ENCODE results near the gene PDGFB.
A peak's percentile ranks its signal among the peaks of the same experiment; 100 is the strongest.

Gene PDGFB

GRCh38 chr22:39244496-39245129 lies at the start of gene PDGFB:
Gene PDGFB, minus strand, starts transcription at chr22:39244982. Its CDS starts 1,019 bp downstream, at chr22:39243963.
- peak; percentile 66 for DNase-seq

DNA sequence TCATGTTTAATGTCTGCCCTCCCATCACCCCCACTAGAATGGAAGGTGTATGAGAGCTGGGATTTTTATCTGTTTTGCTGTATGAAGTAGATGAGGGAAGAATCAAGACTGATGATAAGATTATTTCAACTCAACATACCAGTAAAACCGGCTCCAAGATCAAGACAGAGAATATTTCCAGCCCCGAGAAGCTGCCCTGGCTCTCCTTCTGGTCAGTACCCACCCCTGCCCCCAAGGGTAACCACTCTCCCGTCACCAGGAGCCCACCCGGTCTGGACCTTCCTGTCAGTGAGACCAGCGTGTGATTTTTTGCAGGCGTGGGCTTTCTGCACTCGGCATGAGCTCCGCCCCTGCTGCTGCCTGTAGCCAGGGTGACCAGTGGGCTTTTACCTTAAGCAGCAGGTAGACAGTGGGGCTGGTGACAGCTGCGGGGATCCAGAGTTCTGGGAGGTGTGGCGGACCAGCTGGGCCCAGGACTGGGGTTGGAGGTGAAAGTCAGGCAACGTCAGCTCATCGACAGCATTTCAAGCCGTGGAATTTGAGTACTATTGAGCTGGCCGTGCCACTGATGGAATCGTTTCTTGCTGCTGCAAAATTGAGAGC lies 49.1 kb upstream of the PDGFB start:
- no peak for DNase-seq

DNA sequence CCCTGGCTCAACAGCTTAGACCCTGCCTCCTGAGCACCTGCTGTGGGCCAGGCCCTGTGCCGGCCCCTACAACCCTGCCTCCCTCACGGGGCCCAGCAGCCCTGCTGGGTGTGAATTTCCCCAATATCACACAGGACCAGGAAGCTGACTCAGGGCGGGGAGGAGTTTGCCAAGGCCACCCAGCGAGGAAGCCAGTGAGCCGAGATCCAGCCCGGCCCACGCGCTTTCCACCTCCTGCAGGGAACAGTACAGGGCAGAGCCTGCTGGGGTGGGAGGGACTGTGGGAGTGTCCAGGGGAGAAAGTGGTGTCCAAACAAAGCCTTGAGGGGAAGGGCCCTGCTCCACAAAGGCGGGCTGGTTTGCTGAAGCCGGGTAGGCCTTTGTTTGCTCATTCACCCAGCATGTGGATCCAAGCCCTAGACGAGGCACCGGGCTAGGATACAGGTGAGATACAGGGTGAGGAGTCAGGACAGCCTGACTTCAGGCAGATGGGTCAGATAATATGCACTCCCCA lies 47.8 kb upstream of the PDGFB start:
- peak; percentile 91 for DNase-seq

DNA sequence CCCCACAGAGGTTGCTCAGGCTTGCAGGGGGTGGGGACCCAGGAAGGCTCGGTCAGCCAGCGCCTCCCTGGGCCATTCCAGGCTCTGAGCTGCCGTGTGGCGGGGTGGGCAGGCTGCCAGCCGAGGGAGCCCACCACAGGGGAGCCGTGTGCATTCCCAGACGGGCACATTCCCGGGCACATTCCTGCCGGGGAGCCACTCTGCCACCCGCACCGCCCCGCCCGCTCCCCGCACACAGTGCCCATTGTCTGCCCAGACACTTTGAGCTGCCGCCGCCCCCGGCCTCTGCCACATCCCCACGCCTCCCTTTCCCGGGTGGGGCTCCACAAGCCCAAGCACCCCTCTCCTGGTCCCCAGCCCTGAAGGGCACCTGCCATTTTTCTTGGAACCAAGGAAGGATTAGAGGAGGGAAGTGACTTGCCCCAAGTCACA lies 47.3 kb upstream of the PDGFB start:
- no peak for DNase-seq

GRCh38 chr22:39291523-39291922 lies 46.7 kb upstream of the PDGFB start:
- no peak for DNase-seq

DNA sequence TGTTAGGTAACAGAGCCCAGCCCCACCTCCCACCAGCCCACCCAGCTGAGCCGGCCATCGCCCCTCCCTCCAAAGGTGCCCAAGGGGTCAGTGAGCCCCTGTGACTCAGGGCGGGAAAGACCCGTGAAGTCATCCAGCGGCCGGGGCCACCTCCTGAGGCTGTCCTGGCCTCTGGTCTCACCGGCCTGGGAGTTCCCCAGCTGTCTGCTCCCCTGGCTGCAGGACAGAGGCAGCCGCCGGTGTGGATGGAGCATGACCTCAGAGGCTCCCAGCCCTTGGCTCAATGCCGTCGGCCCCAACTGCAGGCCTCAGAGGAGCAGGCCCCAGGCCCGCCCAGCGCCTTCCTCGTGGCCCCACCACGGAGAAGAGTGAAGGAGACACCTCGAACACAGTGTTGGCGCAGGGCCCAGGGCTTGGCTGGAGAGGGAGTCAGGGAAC lies 46.0 kb upstream of the PDGFB start:
- DNase-seq = peak; percentile 33

DNA sequence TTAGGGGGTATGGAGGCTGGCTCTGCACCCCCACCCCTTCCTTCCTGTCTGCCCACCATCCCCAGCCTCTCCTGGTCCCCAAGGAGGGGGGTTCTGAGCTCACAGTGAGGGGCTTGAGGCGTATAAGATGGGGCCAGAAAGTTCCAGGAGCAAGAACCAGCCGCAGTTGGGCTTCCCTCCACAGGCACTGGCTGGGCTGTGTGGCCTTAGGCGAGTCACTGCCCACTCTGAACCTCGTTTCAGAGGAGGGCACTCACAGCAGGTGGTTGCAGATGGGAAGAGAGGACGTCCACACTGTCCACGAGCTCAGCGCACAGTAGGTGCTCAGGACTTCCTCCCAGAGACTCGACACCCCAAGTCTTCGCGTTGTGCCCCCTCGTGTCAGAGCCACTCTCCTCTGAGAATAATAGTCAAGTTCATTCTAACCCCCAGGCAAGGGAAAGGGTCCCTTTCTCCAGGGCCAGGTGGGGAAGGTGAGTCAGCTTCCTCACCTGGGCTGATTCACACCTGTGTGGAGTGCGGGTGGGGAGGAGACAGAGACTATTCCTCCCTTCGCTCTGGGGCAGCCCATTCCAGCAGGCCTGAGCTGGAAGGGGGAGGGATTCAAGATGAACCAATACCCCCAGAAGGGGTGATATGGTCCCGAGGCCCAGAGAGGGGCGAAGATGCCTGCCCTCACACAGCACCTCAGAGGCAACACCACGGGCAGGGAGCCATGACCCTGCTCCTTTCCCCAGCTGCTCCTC lies 45.4 kb upstream of the PDGFB start:
- no peak for DNase-seq

DNA sequence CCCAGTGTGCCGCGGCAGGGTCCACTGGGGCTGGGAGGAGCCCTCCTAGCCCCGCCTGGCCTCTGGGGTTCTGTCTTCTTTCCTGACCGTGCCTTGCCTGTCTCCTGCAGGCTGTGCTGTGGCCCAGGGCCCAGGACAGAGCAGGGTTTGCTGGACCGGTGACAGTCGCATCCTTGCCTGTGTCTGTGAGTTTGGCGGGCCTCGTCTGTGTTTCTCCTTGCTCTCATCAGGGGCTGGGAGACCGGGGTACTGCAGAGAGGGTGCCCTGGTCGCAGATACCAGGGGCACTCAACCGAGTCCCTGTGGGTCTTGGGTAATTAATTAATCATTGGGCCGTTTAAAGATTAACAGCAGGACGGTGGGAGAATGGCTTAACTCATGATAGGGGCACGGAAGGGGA lies 44.8 kb upstream of the PDGFB start:
- DNase-seq = no peak

DNA sequence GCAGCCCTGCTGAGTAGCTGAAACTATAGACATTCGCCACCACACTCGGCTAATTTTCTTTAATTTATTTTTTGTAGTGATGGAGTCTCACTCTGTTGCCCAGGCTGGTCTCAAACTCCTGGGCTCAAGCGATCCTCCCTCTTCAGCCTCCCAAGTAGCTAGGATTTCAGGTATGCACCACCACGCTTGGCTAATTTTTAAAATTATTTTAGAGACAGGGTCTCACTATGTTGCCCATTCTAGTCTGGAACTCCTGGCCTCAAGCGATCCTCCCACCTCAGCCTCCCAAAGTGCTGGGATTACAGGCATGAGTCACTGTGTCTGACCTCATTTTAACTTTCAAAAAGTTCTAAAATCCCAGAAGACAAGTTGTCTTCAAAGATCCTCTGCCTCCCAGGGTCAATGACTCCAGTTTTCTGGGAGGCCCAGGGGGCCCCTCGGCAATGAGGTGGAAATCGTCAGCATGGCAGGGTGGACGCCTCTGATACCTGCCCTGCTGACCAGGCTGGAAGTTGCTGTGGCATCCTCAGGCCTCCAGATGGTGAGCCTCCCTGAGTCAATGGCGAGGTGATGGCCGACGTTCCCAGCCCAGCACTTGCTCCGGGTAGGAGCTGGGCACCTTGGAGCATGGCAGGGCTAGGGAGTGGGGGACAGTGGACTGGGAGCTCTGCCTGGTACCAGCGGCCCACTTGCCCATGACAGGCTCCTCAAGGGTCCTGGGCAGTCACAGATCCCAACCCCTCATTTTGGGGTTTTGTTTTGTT lies 43.5 kb upstream of the PDGFB start:
- no peak for DNase-seq

DNA sequence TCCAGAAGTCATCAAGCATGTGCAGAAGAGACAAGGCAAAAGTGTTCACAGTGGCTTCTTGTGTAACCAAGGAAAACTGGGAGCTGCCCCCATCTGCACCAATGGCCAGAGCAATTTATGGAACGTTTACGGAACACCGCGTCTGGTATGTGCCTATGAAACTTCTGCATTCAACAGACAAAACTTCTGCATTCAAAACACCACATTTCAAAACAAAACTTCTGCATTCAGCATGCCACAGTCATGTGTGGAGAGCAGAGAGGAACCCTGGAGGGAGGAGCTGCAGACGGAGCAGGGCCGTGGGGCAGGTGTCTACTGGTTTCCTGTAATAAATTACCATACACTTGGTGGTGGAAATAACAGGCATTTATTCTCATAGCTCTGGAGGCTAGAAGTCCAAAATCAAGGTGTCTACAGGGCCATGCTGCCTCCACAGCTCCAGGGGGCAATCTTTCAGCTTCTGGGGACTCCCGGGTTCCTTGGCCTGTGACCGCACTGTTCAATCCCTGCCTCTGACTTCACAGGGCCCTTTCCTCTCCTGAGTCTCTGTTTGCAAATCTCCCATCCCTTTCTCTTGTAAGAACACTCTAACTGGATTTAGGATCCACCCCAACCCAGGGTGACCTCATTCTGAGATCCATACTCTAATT lies 42.4 kb upstream of the PDGFB start:
- no peak for DNase-seq

DNA sequence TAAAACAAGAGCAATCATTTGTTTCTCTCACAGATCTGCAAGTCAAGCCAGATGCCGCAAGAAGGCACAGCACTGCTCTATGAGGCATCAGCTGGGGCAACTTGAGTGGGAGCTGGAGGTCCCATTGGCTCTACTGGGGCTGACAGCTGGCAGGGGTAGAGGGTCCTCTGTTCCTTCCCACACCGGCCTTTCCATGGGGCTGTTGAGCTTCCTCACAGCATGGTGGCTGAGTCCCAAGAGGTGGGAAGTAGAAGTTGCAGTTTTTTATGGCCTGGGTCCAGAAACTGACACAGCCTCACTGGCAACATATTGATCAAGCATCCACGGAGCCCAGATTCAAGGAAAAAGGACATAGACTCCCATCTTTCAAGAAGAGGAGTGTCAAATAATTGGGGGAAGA lies 40.2 kb upstream of the PDGFB start:
- no peak for DNase-seq

- DNase-seq = peak; percentile 28
These were observed 39.6 kb upstream of the PDGFB start for GRCh38 chr22:39284142-39284980.

DNA sequence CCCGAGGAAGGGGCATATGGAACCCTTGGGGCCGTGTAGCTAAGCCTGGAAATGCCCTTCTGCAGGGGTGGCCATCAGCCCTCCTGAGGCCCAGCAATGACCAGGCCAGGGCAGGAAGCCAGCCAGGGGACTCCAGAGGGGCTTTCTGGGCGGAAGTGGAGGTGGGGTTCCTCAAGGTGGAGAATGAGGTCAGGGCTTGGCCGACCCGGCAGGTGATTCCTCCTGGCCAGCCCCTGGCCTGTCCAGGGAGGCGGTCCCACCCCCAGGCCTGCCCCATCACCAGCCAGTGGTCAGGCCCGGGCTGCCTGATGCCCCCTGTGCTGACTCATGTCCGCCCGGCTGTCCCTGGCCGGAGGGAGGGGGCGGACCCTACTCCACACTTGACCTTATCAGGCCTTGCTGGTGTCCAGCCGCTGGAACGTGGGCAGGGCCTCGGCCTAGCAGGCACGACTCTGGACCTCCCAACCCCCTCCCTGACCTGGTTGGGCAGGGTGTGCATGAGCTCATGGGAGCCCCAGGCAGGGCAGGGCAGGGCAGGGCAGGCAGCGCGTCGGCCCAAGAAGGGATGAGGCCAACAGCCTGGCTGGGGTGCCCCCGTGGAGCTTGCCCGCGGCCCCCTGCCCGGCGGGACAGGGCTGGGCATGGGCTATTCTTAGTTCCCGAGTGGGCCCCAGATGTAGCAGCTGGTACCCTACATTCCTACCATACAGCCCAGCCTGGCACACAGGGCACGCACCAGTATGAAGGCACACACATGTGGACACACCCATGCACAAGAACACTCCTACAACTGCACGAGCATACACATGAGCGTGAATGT lies 38.8 kb upstream of the PDGFB start:
- DNase-seq = no peak

- DNase-seq = no peak
These were observed 38.0 kb upstream of the PDGFB start for GRCh38 chr22:39282645-39283321.

- DNase-seq = no peak
These were observed 36.3 kb upstream of the PDGFB start for GRCh38 chr22:39281126-39281525.

DNA sequence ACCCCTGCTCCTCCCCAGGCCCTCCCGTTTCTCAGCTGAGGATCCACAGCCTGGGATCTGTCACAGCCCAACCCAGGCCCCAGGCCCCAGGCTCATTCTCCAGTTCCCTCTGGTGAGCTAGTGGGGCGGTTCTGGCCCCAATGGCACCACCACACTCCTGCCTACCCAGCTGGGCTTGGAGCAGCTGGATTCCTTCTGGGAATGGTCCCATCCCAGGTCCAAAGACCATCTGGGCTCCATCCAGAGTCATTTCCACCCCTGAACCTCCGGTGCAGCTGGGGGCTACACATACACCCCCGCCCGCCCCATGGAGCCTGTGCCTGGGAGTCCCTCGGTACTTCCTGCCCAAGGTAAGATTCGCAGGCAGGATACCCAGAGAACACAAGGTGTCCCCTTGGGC lies 35.5 kb upstream of the PDGFB start:
- no peak for DNase-seq

DNA sequence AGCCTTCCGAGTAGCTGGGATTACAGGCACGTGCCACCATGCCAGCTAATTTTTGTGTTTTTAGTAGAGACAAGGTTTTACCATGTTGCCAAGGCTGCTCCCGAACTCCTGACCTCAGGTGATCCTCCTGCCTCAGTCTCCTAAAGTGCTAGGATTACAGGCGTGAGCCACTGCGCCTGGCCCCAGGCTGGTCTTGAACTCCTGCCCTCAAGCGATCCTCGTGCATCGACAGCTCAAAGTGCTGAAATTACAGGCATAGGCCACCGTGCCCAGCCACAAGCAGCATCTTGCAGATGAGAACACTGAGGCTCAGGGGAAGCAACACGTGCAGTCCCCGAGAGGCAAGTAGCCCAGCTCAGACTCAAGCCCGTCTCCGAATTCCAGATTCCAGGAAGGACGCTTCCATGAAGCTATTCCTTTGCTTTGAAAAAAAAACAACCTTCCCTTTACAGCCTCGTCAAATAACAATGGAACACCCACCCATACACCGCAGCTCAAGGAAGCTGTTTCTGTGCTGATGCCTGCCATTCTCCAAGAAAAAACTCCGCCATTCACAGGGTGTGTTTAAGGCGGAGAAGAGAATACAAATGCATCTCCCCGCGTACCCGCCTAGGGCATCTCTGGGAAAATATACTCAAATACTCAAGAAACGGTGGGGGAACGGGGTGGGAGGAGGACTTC lies 34.5 kb upstream of the PDGFB start:
- DNase-seq = no peak

GRCh38 chr22:39278040-39278439 lies 33.3 kb upstream of the PDGFB start:
- peak; percentile 21 for DNase-seq

- no peak for DNase-seq
These were observed 32.4 kb upstream of the PDGFB start for GRCh38 chr22:39277142-39277607.
